ENCODE data around the gene ADGRG3.

DNA sequence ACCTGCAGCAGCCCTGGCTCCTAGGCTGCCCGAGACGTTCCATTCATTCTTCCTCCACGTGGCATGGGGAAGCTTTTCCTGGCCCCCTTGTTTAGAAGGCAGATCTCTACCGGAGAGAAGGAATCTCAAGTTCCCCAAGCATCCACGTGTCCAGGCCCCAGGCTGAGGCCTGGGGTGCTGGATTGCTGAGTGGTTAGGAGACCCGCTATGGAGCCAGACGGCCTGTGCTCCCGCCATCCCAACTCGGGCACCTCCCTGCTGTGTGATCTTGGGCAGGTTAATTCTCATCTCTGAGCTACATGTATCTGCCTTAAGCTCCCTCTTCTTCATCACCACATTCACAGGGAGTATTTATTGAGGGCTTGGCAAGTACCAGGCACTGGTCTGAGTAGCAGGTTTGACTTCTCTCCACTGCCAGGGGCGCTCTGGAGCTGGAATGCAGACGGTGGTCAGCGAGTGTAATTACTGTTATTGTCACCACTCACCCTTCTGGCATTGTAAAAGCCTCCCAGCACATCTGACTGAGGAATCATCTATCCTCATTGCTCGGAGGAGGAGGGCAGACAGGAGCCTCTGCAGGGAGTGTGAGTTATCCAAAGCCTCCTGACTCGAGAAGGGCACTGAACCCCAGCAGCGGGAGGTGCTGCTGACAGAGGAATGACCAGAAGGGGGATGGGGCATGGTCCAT, 40.8 kb upstream of the ADGRG3 start:
- TF ChIP-seq BCL6 (CRISPR knock-in tag; IDR thresholded peaks at IDR 0.05) (no peak), SP1 (CRISPR knock-in tag; IDR thresholded peaks at IDR 0.05) (no peak), ZNF507 (tag; conservative IDR thresholded peaks at IDR 0.05) (no peak), CEBPG (CRISPR knock-in tag; IDR thresholded peaks at IDR 0.05) (no peak), CEBPG (tag; conservative IDR thresholded peaks at IDR 0.05 in 1 of 2, IDR thresholded peaks at IDR 0.05 in 1 of 2) (no peak), CTCF (IDR thresholded peaks at IDR 0.05 in 2 of 3, conservative IDR thresholded peaks at IDR 0.05 in 1 of 3; ENCODE audit: insufficient read depth in 2 of 3, low read depth in 1 of 3, low read length in 3 of 3) (peak in 2 of 3 experiments; percentile 7 to 20; a peak in 1 of 6 replicates), ARNT (IDR thresholded peaks at IDR 0.05) (no peak), ZNF274 (IDR thresholded peaks at IDR 0.05; ENCODE audit: borderline replicate concordance, low read depth, low read length) (no peak)
